Fibroblast of mammary gland (primary cell): Measurements from ENCODE around the gene FOXB1.

Source experiments
- DNase-seq: peaks from one replicate; pipeline ENCODE4 v3.0.0-alpha.2; 2010; ENCODE audit warnings: low read depth
- H3K4me3 ChIP-seq: 2 replicates; pipeline ENCODE4 v1.5.1; 2011; ENCODE audit warnings: low read depth, mild to moderate bottlenecking, low read length, moderate library complexity; ENCODE audit not compliant: control insufficient read depth
- CTCF ChIP-seq: conservative IDR thresholded peaks from 2 replicates; pipeline ENCODE4 v1.5.1; 2011; ENCODE audit warnings: low read depth, low read length, inconsistent platforms; ENCODE audit not compliant: control insufficient read depth, insufficient read depth

Gene FOXB1

GRCh38 chr15:60006203-60006862 is 2.2 kb downstream of the FOXB1 start:
- no peak for TF ChIP-seq CTCF
- DNase-seq: no peak
- peak overlapping the region; percentile 34 for H3K4me3 ChIP-seq

GRCh38 chr15:60006873-60007272 is 2.8 kb downstream of the FOXB1 start:
- no peak for DNase-seq
- TF ChIP-seq CTCF: no peak
- H3K4me3 ChIP-seq: no peak overlapping the region

- DNase-seq: no peak
- H3K4me3 ChIP-seq: no peak overlapping the region
- TF ChIP-seq CTCF: no peak
Observed at GRCh38 chr15:60009124-60009960, 5.2 kb downstream of the FOXB1 start.

- TF ChIP-seq CTCF: no peak
- H3K4me3 ChIP-seq: no peak overlapping the region
- no peak for DNase-seq
Observed at GRCh38 chr15:60009980-60010732, 6.0 kb downstream of the FOXB1 start.

GRCh38 chr15:60010858-60011257 is 6.7 kb downstream of the FOXB1 start:
- no peak overlapping the region for H3K4me3 ChIP-seq
- no peak for TF ChIP-seq CTCF
- no peak for DNase-seq

GRCh38 chr15:60012695-60013094 is 8.6 kb downstream of the FOXB1 start:
- no peak overlapping the region for H3K4me3 ChIP-seq
- no peak for DNase-seq
- no peak for TF ChIP-seq CTCF
